Measurements from ENCODE around the gene CD8B.

The CD8B gene

GRCh38 chr2:86806059-86806857 lies 55.4 kb downstream of the CD8B start:
- DNase-seq (ENCODE audit: low spot score) = no peak

DNA sequence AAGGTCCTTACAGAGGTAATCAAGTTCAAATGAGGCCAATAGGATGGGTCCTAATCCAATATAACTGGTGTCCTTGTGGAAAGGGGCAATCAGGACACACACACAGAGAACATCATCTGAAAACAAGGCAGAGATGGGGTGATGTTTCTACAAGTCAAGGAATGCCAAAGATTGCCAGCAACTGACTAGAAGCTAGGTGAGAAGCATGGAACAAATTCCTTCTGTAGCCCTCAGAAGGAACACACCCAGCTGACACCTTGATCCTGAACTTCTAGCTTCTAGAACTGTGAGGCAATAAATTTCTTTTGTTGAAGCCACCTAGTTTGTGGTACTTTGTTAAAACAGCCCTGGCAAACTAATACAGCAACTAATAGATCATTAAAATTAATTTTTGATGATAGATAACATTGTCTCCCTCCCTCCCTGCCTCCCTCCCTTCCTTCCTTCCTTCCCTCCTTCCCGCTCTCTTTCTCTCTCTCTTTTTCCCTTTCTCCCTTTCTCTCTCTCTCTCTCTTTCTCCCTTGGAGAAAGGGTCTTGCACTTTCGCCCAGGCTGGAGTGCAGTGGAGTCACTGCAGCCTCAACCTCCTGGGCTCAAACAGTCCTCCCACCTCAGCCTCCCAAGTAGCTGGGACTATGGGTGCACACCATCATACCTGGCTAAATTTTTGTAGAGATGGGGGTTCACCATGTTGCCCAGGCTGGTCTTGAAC lies 60.7 kb downstream of the CD8B start:
- no peak for DNase-seq (ENCODE audit: low spot score)

GRCh38 chr2:86794861-86795260 lies 66.8 kb downstream of the CD8B start:
- DNase-seq (ENCODE audit: low spot score) = no peak

DNA sequence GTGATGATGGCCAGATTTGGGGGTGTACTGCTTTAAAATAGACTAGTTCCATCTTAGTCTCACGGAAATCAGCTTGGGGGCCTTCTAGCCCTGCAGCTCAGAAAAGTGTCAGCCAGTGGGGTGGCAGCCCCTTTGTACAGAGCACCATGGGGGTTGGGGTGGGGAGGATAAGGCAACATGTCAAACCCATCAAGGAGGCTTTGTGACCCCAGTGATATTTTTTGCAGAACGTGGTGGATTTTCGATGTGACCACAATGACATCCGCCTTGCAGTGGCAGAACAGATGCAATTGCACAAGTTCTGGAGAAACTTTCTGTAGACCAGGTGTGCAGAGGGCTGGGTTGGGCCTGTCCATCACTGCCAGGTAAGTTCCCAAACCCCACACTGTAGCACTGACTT lies 67.9 kb downstream of the CD8B start:
- DNase-seq (ENCODE audit: low spot score) = no peak

- DNase-seq (ENCODE audit: low spot score) = no peak
Measured at GRCh38 chr2:86791573-86791972, 70.1 kb downstream of the CD8B start.

DNA sequence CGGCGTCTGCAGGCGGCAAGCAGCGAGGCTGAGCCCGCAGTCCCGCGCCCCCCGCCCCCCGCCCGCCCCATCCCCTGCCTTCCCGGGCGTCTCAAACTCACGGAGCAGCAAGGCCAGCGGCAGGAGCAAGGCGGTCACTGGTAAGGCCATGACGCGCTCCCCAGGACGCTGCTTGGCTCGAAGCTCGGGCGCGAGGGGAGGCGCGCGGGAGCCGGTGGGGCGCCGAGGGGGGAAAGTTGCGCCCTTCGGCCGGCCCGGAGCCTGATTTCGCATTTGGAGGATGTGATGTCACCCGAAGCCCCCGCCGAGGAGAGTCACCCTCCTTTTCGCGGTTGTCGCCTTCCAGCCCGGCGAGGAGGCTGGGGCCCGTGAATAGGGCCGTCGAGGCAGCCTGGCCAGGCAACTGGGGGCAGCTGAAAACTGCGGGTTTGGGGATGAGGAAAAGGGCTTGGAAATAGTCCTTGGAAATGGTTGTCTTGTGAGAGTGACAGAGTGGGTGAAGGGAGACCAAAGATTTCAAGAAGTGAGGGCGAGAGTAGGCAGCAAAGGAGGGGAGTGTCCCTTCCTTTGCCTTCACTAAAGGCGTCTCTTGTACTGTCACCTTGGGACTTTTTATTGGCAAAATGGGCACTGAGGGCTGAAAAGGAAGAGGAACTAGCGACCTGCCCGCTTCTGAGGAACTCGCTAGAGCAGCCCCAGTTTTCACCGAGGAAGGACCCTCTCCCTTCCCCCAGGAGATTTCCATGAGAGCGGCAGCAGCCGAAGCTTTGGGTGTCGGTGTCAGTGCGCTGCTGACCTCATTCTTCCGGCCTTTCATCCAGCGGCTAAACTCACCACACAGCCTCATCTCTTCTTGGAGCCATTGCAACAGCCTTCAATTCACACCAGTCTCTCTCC lies 70.8 kb downstream of the CD8B start, which contains the start of gene CD8A:
CD8A (minus strand) TSS at position 238 of the 897 bp plus-strand sequence; CDS start at position 150, 88 bp downstream.
- no peak for DNase-seq (ENCODE audit: low spot score)

GRCh38 chr2:86790134-86790675 lies 71.5 kb downstream of the CD8B start:
- no peak for DNase-seq (ENCODE audit: low spot score)

DNA sequence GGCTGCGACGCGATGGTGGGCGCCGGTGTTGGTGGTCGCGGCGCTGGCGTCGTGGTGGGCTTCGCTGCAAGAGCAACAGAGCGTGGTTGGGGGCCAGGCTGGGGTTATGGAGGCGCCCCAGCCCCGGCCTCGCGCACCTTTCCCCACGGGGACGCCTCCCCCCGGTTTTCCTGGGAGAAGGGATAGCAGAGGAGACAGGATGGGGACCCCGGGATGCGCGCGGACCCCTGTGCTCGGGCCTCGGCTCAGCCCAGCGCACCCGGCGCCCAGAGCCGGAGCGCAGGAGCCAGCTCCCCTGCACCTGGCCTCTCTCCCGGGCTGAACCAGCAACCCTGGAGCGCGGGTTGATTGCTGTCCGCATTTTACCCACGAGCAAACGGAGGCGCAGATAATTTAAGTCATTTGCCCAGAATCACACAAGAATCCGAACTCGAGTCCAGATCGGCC lies 72.0 kb downstream of the CD8B start:
- DNase-seq (ENCODE audit: low spot score) = no peak

DNA sequence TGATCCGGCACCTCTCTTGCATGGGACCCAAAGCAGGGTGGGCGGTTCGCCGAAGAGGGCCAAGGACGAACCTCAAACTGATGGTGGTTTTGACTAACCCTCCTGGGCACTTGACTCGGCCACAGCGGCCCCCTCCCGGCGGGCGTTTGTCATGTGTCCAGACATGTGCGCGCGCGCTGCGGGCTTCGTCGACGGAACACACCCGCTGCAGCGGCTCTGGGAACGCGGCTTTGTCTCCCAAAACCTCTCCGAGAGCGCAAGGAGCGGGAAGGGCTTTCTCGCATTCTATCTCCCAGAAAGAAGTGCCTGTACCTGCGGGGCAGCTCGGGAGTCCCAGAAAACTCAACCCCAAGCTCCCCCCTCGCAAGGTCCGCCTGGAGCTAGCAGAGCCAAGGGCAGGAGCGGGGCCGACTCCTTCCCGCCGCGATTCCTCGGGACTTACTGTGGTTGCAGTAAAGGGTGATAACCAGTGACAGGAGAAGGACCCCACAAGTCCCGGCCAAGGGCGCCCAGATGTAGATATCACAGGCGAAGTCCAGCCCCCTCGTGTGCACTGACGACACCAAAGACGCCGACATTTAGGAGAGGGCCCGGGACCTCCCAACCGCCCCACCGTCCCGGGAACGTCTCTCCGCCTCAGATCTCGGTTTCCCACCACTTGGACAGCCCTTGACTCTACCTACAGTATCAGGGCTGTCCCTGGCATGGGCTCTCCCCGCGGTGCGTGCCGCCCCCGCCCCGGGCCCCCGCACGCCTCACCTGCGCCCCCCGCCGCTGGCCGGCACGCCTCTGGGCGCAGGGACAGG lies 72.6 kb downstream of the CD8B start:
- no peak for DNase-seq (ENCODE audit: low spot score)

GRCh38 chr2:86788165-86788564 lies 73.5 kb downstream of the CD8B start:
- no peak for DNase-seq (ENCODE audit: low spot score)

DNA sequence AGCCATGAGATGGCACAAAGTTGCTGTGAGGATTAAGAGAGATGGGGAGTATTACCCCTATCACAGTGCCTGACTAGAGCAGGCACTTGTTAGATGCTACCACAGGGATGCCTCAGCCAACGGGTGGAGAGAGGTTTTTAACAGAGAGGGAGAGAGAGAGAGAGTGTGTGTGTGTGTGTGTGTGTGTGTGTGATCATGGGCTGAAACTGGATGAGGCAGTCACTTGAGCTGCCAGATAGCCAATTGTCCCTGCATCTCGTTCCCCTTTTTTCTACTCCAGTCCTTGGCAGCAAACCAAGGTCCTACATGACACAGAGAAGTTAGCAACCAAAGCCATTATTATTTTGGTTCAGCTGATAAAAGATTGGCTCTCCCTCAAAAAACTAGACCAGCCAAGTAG lies 74.0 kb downstream of the CD8B start:
- DNase-seq (ENCODE audit: low spot score) = no peak

GRCh38 chr2:86786001-86786536 lies 75.6 kb downstream of the CD8B start:
- no peak for DNase-seq (ENCODE audit: low spot score)

DNA sequence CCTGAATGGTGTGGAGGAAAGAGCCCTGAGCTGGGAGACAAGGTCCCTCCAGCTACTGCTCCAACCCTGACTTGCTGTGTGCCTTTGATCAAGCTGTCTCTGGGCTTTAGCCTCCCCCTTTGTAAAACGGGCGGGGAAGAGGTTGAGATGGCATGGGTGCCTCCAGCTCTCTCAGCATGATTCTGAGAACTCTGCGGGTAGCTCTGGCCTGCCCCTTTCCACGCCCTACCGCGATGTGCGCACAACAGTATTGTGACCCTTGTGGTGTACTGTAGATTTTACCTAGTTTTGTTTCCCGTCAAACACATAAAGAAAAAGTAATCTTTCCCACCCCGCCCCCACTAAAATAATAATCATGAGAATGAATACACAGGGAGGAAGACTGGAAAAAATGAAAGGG lies 76.2 kb downstream of the CD8B start:
- DNase-seq (ENCODE audit: low spot score) = no peak

DNA sequence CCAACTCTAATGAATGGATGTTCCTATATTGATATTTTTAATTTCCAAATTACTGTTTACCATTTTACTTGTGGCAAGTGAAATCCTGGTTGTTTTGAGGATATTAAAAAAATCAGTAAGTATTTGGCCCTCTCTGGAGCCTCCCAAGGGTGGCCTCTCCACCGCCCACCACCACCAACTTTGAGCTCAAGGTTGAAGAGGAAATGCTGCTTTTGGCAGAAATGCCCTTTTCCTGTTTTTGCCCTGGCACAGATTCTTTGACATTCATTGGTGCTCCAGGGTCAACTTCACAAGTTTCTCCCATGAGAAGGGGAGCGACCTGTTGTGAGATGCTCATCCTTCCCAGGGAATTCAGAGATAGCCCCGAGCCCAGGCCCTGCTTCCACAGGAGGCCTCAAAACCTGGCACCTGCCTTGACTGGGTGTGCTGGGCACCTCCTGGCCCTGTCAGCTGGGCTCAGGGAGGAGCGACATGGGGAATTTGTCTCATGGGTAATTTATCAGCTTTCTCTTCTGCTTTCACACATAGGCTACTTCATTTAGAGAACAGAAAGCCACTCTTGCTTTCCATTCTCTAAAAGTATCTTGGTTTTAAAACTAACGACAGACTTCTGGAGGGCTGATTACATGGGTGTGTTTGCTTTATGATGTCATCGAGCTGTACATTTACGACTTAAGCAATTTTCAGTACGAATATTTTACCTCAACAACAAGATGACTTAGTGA lies 77.9 kb downstream of the CD8B start:
- DNase-seq (ENCODE audit: low spot score) = no peak

- DNase-seq (ENCODE audit: low spot score) = no peak
Measured at GRCh38 chr2:86782748-86783147, 78.9 kb downstream of the CD8B start.

DNA sequence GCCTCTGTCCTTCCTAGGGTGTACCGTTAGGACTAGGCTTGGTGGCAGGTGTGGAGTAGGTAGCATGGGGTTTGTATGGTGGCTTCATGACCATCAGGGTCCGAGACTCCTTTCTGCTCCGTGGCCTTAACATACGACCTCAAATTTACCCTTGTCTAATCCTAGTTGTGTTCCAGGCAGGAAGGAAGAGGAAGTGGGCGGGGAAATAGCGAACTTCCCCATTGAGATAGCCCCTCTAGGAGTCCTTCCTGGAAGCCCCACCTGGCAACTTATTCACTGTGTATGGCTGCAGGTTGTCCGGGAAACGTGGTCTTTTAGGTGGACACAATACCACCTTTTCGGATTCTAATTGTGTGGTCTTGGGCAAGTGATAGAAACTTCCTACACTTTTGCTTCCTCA lies 80.3 kb downstream of the CD8B start:
- DNase-seq (ENCODE audit: low spot score) = no peak

GRCh38 chr2:86779971-86780370 lies 81.7 kb downstream of the CD8B start:
- no peak for DNase-seq (ENCODE audit: low spot score)

- no peak for DNase-seq (ENCODE audit: low spot score)
Measured at GRCh38 chr2:86778957-86779356, 82.7 kb downstream of the CD8B start.

GRCh38 chr2:86776532-86776931 lies 85.2 kb downstream of the CD8B start:
- DNase-seq (ENCODE audit: low spot score) = no peak

GRCh38 chr2:86775338-86775737 lies 86.3 kb downstream of the CD8B start:
- no peak for DNase-seq (ENCODE audit: low spot score)

Measured in hepatic stellate cell (primary cell).